Measurements from ENCODE around the gene ARHGAP19.

ARHGAP19 gene

DNA sequence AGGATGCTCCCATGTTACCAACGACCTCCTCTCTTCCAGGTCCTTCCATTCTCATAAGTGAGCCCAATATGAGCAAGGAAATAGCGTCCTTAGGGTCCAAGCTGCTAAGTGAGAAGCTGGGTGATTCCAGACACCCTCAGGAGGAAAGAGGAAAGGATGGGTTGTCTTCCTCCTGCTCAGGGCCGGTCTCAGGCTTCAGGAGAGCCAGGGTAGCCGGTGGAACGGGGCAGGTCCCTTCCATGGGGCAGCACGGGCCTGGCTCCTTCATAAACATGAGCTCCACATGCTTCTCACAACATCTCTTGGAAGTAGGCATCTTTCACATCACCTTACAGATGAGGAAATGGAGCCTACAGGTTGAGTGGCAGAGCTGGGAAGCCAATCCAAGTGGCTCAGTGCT lies 119.4 kb downstream of the ARHGAP19 start:
- DNase-seq, result no peak
